GM08714 (cell line): Measurements from ENCODE around the gene SLC1A3.
"Not testable (repeated sequence)": the region's sequence is repeated elsewhere in the genome, so short reads cannot be mapped to it uniquely, and the experiment has no call there.

ENCODE experiments used
- H3K4me3 ChIP-seq: fragments of 200-500 bp; sonication (Bioruptor generic); 2 replicates; pipeline ENCODE4 v1.5.1; 2014; ENCODE audit warnings: mild to moderate bottlenecking, low read length, inconsistent platforms
- ZNF274 ChIP-seq: IDR thresholded peaks from 2 replicates; pipeline ENCODE4 v1.6.1; 2012; ENCODE audit warnings: mild to moderate bottlenecking, low read depth, low read length

SLC1A3 gene

DNA sequence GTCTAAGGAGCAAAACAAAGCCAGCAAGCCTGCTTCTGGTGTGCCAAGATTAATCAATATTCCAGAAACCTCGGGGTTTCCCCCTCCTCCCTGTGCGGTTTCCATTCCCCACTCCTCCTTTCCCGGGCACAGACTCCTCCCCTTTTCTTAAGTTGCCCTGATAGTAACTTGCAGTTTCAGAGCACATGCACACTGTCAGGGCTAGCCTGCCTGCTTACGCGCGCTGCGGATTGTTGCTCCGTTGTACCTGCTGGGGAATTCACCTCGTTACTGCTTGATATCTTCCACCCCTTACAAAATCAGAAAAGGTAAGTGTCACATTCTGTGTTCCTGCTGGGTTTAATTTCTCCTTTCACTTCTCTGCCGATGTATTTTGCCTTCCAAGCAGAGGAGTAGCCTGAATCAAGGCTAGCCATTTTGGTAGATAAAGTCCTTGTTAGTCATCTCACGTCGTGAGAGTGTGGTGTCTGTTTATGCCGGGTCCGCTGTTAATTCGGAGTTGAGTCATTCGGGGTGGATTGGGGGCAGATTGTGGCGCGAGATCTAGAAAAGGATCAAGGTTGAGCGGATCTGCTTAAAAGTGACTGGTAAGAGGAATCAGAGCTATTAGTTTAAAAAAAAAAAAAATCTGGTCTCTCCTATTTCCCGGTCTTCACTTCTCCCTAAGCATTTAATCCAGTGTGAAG lies at the start of gene SLC1A3:
SLC1A3 (plus strand) TSS at position 179 of the 686 bp plus-strand sequence. CDS start 1,818 bp downstream, outside the sequence.
- no peak for TF ChIP-seq ZNF274
- H3K4me3 ChIP-seq = peak within 1 kb of the TSS; percentile 96

DNA sequence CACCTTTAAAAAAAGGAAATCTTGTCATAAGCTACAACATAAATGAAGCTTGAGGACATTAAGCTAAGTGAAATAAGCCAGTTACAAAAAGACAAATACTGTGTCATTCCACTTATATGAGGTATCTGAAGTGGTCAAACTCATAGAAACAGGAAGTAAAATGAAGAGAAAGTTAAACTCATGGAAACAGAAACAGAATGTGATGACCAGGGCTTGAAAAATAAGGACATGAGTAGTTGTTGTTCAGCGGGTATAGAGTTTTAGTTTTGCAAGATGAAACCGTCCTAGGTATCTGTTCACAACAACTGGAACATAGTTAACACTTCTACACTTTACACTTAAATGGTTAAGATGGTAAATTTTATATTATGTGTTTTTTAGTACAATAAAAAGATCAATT lies 47.8 kb upstream of the SLC1A3 start:
- no peak overlapping the region for H3K4me3 ChIP-seq
- no peak for TF ChIP-seq ZNF274

DNA sequence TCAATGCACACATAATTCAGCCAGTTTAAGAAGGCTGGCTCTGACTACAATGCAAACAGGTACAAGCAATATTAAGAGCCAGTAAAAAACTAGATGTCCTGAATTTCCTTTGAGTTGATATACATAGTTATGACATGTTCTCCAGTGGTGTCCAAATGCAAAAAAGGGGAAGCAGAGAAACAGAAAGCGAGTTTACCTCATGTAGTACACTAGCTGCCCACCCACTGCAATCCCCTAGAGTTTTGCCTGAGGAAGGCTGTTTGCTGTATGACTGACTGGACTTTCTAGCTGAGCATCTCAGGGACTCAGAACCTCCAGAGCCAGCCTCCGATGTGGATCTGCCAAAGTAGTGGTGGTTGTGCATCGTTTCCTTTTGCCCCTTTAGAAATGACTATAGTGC lies 44.8 kb upstream of the SLC1A3 start:
- no peak overlapping the region for H3K4me3 ChIP-seq
- TF ChIP-seq ZNF274 = no peak

DNA sequence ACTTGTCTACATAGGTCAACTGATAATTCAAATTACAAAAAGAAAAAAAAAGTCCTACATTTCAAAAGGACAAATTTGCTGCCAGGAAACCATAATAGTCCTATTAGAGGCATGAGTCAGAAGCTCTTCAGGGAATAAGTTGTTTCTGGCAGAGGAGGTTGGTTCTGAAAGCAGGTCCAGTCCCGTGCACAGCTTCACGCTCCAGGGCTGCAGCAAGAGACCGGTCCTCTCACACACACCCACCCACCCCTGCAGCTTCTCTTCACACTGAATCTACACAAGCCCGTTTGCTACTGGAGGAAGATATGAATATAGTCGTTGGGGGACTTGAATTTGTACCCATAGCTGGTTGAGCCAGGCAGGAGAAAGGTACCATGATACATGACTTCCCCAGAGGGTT lies 36.9 kb upstream of the SLC1A3 start:
- no peak for TF ChIP-seq ZNF274

GRCh38 chr5:36570301-36571095 lies 35.9 kb upstream of the SLC1A3 start:
- H3K4me3 ChIP-seq = no peak overlapping the region
- no peak for TF ChIP-seq ZNF274

More for the DNA sequence above, 36.9 kb upstream of the SLC1A3 start:
- H3K4me3 ChIP-seq = no peak overlapping the region

DNA sequence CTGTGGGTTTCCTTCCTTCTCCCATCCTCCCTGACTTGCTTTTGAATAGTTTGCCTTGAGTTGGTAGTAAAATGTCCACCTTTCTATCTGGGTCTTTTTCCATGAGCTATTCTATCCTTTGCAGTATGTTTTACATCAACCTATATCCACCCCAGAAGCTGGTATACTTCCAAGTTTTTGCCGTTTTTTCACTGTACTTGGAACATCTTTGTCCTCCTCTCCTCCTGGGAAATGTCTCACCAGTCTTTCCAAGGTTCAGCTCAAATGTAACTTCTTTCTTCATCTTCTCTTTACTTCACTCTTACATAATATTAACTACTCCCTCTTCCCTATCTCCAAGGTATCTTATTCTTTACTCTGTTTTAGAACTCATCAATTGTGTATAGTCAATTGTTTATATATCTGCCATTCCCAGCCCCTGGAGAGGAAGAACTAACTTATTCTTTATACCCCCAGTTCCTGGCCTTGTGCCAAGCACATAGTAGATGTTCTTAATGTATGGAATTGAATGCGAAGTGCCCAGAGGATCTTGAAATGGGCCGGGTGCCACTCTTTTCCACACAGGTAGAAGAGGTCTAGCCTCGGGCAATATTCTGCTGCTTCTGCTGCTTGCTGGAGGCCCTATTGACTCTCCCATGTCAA lies 34.9 kb upstream of the SLC1A3 start:
- TF ChIP-seq ZNF274 = no peak
- H3K4me3 ChIP-seq = no peak overlapping the region

GRCh38 chr5:36573438-36573837 lies 33.0 kb upstream of the SLC1A3 start:
- TF ChIP-seq ZNF274 = no peak
- no peak overlapping the region for H3K4me3 ChIP-seq

- no peak overlapping the region for H3K4me3 ChIP-seq
- no peak for TF ChIP-seq ZNF274
Measured at GRCh38 chr5:36575361-36575781, 31.0 kb upstream of the SLC1A3 start.

GRCh38 chr5:36576721-36577120 lies 29.7 kb upstream of the SLC1A3 start:
- no peak for TF ChIP-seq ZNF274
- H3K4me3 ChIP-seq = no peak overlapping the region

DNA sequence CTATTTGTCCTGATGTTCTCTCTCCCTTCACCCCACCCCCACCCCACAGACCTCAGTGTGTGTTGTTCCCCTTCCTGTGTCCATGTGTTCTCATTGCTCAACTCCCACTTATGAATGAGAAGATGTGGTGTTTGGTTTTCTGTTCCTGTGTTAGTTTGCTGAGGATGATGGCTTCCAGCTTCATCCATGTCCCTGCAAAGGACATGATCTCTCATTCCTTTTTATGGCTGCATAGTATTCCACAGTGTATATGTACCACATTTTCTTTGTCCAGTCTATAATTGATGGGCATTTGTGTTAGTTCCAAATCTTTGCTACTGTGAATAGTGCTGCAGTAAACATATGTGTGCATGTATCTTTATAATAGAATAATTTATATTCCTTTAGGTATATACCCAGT lies 26.5 kb upstream of the SLC1A3 start:
- not testable (repeated sequence) for H3K4me3 ChIP-seq

- no peak for TF ChIP-seq ZNF274
- H3K4me3 ChIP-seq = no peak overlapping the region
Measured at GRCh38 chr5:36581070-36581469, 25.3 kb upstream of the SLC1A3 start.

DNA sequence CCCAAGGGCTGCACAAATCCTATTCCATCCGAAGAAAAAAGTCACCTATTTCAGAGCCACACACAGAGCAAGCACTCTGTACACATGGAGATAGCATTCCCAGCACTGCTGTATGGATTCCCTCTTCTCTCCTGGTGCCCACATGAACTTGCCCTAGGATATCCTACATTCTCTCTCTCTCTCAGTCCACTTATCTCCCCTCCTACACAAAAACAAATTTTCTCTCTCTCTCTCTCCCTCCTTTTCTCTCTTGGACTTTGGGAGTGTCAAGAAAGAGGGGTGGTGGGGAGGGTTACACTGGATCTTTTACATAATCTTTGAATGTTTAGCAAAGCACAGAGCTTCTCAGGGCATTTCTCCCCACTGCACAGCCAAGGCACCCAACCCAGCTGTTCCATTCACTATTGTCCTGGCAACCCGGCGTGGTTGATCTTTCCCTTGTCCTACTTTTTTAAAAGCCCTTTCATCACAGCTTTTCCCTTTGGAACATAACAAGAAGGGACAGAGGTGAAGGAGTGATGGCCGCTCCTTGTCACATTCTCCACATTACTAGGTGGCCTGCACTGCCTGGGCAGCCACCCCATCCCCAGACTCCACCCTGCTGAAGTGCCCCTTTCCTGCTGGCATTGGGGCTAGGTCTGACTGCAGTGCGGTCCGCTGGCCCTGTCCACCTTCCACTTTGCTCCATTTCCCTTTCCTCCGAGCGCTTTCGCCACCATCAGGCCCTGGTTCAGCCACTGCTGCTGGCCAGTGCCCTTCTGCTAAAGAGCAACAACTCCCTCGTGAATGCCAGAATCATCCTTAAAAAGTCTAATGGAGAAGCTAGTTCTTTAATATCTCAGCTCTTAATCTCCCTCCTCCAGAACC lies 22.2 kb upstream of the SLC1A3 start:
- no peak overlapping the region for H3K4me3 ChIP-seq
- TF ChIP-seq ZNF274 = no peak

DNA sequence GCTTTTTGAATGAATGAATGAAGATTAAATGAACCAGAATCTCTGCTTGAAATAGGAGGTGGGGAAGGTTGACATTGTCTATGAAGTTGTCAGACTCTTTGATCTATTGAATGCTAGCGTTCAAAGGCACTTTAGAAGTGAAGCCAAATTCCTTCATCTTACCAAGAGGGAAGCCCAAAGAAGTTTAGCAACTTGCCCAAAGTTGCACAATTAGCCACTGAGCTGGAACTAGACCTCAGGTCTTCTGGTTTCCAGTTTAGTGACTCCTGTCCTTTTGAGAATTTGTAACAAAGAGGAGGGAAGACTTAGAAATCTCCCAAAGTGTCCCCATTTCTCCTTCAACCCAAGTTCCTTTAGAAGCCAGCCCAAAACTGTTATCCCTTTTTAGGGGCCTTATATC lies 20.7 kb upstream of the SLC1A3 start:
- TF ChIP-seq ZNF274 = no peak
- no peak overlapping the region for H3K4me3 ChIP-seq

DNA sequence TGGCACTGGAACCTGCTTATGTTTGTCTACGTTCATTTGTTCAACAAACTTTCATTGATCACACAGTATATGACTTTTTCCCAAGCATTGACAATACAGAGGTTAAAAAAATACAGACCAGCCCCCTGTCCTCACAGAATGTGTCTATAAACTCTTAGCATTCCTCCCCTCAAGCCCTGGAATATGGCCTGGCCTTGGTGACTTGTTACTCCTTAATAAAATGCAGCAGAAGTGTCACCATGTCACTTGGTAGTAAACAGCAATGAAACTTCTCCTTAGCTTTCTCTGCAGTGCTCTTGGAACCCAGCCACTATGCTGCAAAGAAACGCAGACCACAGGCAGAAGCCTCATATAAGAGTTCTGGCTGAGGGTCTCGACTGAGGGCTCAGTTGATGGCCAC lies 19.1 kb upstream of the SLC1A3 start:
- TF ChIP-seq ZNF274 = no peak
- no peak overlapping the region for H3K4me3 ChIP-seq

DNA sequence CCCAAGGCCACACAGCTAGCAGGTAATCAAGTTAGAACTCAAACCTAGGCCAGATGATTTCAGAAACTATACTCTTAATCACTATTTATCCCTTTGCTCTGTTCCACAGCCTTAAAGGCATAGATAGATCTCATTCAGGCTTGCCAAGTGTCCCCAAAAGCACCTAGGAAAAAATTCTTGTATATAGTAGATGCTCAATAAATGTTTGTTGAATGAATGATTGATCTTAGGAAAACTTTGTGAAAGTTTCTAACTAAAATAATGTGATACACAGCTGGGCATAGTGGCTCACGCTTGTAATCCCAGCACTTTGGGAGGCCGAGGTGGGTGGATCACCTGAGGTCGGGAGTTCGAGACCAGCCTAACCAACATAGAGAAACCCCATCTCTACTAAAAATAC lies 16.7 kb upstream of the SLC1A3 start:
- H3K4me3 ChIP-seq = not testable (repeated sequence)
